Tibial nerve (tissue), 4 donors: ENCODE data around the gene TRIM17. TPM values are rescaled to one million over a fixed set of nuclear protein-coding genes. Genes with fewer than 3 reads are reported as not detected.

ENCODE experiments used
- DNase-seq, 2 donors: peaks; one replicate each; pipeline ENCODE4 v3.0.0-alpha.2; 2019; ENCODE audit warnings: low spot score in 2 of 2
- H3K27ac ChIP-seq, 4 donors: fragments of 200-600 bp; sonication (generic) in 3 of 4; one replicate each; pipeline ENCODE4 v1.5.1; 2017 to 2019; ENCODE audit warnings: mild to moderate bottlenecking in 1 of 4
- H3K27me3 ChIP-seq, 2 donors: fragments of 200-600 bp; sonication (generic) in 1 of 2; one replicate each; pipeline versions ENCODE4 v1.5.1 to v1.6.0; 2017 to 2019
- H3K36me3 ChIP-seq, 3 donors: fragments of 200-600 bp; sonication (generic); one replicate each; pipeline ENCODE4 v1.5.1; 2018 to 2019
- H3K4me1 ChIP-seq, 4 donors: fragments of 200-600 bp; sonication (generic) in 3 of 4; one replicate each; pipeline ENCODE4 v1.5.1; 2017 to 2019
- H3K4me3 ChIP-seq, 4 donors: fragments of 200-600 bp; sonication (generic) in 3 of 4; one replicate each; pipeline ENCODE4 v1.5.1; 2017 to 2019; ENCODE audit warnings: mild to moderate bottlenecking in 1 of 4, moderate library complexity in 1 of 4
- H3K9me3 ChIP-seq, 4 donors: fragments of 200-600 bp; sonication (generic) in 3 of 4; one replicate each; pipeline ENCODE4 v1.5.1; 2017 to 2019
- EP300 ChIP-seq, 2 donors: sonication (generic); formaldehyde crosslinking; IDR thresholded peaks; one replicate each; pipeline ENCODE4 v1.6.1; 2017; ENCODE audit warnings: antibody characterized with exemption in 2 of 2, mild to moderate bottlenecking in 1 of 2
- POLR2A ChIP-seq, 2 donors: fragments of 450-650 bp; IDR thresholded peaks; one replicate each; pipeline ENCODE4 v1.6.1; 2017; ENCODE audit warnings: antibody characterized with exemption in 2 of 2, mild to moderate bottlenecking in 2 of 2, moderate library complexity in 2 of 2
- WGBS, 2 donors: methylation state at CpG; one replicate each; pipeline ENCODE4 v1.1.5; 2018; 5-methylcytosine and 5-hydroxymethylcytosine counted together
- total RNA-seq, 4 donors: library from RNA; depleted of rRNA; stranded (reverse); fragments of >200 nt; gene quantifications; one replicate each; pipeline ENCODE4 v1.1.0, GENCODE V29; 2016
- TF ChIP-seq, protein P1 (sequence below), 5 experiments: fragments of 200-600 bp in 3 of 5; fragments of 450-650 bp in 2 of 5; sonication (generic) in 3 of 5; IDR thresholded peaks; one replicate each; pipeline ENCODE4 v1.5.1; 2016 to 2019; ENCODE audit warnings: antibody characterized with exemption in 5 of 5, mild to moderate bottlenecking in 3 of 5, moderate library complexity in 2 of 5

The TRIM17 gene
- total RNA-seq, 4 donors from 2014 or later = 0.63 to 4.2 (median 1.4) TPM; not detected in 1

DNA sequence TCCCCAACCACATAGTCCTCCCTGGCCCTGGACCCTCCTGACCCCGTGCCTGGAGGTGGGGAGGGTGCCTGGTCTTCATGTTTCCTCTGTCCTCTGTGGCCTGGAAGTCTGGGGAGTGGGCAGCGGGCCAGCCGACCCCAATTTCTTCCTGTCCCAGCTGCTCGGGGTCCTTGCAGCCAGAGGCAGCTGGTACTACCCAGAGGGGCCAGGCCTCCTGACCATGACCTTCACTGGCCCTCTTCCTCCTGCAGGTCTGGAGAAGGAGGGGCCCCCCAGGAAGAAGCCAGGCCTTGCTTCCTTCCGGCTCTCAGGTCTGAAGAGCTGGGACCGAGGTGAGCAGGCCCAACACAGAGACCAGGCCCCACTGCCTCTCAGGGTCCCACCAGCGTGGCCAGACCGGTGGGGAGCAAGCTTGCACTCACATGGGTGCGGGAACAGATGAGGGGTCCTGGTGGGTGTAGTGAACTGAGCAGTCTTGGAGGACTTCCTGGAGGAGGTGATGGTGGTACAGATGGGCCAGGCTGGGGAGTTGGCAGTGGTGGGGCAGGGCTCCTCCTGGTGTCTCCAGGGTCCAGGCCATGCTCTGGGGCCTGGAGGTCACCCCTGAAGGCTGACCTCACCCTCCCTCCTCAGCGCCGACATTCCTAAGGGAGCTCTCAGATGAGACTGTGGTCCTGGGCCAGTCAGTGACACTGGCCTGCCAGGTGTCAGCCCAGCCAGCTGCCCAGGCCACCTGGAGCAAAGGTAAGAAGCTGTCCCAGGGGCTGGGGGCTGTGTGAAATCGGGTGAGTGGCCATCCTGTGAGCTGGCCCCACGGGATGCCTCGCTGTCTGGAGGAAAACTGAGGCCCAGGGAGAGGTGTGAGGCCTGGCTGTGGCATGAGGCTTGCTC is 42.7 kb downstream of the TRIM17 start:
- WGBS, 2 donors = 82 to 93% methylated on average over 11 to 12 of the region's 14 CpGs
- H3K4me3 ChIP-seq = no peak overlapping the region
- no peaks in the 10 kb centered on the region for H3K9me3 ChIP-seq
- H3K27ac ChIP-seq = peak overlapping the region; percentile 58 to 95 (median 84)
- DNase-seq = no peak
- no peaks in the 10 kb centered on the region for H3K27me3 ChIP-seq
- TF ChIP-seq POLR2A (IDR thresholded peaks at IDR 0.05) (no peak), EP300 (IDR thresholded peaks at IDR 0.05) (no peak)
- TF ChIP-seq, protein P1, sequence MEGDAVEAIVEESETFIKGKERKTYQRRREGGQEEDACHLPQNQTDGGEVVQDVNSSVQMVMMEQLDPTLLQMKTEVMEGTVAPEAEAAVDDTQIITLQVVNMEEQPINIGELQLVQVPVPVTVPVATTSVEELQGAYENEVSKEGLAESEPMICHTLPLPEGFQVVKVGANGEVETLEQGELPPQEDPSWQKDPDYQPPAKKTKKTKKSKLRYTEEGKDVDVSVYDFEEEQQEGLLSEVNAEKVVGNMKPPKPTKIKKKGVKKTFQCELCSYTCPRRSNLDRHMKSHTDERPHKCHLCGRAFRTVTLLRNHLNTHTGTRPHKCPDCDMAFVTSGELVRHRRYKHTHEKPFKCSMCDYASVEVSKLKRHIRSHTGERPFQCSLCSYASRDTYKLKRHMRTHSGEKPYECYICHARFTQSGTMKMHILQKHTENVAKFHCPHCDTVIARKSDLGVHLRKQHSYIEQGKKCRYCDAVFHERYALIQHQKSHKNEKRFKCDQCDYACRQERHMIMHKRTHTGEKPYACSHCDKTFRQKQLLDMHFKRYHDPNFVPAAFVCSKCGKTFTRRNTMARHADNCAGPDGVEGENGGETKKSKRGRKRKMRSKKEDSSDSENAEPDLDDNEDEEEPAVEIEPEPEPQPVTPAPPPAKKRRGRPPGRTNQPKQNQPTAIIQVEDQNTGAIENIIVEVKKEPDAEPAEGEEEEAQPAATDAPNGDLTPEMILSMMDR (IDR thresholded peaks at IDR 0.05) = no peak
- H3K4me1 ChIP-seq = peaks cover 0 to 32% (median 14%) of the 10 kb centered on the region in 4 donors
- no peaks in the 10 kb centered on the region for H3K36me3 ChIP-seq

DNA sequence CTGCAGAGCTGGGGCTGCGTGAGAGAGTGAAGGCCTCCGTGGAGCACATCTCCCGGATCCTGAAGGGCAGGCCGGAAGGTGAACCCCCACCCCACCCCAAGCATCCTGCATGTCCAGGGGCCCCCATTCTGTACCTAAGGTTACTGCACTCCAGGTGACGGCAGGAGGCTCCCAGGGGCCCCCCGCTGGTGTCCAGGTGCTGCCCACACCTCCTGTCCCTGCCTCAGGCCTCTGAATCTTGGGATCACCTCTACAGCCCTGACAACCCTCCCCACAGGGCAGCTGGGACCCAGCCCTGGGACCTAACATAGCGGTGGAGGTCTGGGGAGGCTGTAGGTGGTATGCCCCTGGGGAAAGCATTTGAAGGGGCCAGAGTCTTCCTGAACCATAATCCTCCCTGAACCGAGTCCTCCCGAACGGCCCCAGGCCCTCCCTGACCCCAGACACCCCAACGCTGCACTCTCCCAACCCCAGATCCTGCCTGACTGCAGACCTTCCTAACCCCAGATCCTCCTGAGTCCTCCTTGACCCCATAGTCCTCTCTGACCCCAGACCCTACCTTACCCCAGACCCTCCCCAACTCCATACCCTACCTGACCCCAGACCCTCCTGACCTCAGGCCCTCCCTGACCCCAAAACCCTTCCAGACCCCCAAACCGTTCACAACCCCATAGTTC is 43.5 kb downstream of the TRIM17 start:
- no peaks in the 10 kb centered on the region for H3K9me3 ChIP-seq
- H3K27me3 ChIP-seq = peaks cover 0 to 3% of the 10 kb centered on the region in 2 donors
- DNase-seq = no peak
- H3K4me3 ChIP-seq = no peak overlapping the region
- H3K27ac ChIP-seq = peak overlapping the region in 2 of 4 donors; percentile 58 to 94
- TF ChIP-seq POLR2A (IDR thresholded peaks at IDR 0.05) (no peak), EP300 (IDR thresholded peaks at IDR 0.05) (no peak)
- TF ChIP-seq, protein P1 (IDR thresholded peaks at IDR 0.05) = no peak
- WGBS, 2 donors = 76 to 79% methylated on average over 9 to 12 of the region's 12 CpGs
- no peaks in the 10 kb centered on the region for H3K36me3 ChIP-seq
- H3K4me1 ChIP-seq = peaks cover 0 to 24% (median 13%) of the 10 kb centered on the region in 4 donors

DNA sequence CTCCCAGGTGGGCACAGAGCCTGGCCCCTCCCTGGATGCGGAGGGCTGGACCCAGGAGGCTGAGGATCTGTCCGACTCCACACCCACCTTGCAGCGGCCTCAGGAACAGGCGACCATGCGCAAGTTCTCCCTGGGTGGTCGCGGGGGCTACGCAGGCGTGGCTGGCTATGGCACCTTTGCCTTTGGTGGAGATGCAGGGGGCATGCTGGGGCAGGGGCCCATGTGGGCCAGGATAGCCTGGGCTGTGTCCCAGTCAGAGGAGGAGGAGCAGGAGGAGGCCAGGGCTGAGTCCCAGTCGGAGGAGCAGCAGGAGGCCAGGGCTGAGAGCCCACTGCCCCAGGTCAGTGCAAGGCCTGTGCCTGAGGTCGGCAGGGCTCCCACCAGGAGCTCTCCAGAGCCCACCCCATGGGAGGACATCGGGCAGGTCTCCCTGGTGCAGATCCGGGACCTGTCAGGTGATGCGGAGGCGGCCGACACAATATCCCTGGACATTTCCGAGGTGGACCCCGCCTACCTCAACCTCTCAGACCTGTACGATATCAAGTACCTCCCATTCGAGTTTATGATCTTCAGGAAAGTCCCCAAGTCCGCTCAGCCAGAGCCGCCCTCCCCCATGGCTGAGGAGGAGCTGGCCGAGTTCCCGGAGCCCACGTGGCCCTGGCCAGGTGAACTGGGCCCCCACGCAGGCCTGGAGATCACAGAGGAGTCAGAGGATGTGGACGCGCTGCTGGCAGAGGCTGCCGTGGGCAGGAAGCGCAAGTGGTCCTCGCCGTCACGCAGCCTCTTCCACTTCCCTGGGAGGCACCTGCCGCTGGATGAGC is 44.3 kb downstream of the TRIM17 start:
- Histone ChIP-seq H3K27ac (peak overlapping the region in 1 of 4 donors; percentile 94), H3K36me3 (no peaks in the 10 kb centered on the region), H3K9me3 (no peaks in the 10 kb centered on the region), H3K4me1 (peaks cover 0 to 24% (median 13%) of the 10 kb centered on the region in 4 donors), H3K4me3 (no peak overlapping the region), H3K27me3 (peaks cover 0 to 6% of the 10 kb centered on the region in 2 donors)
- TF ChIP-seq POLR2A (IDR thresholded peaks at IDR 0.05) (no peak), EP300 (IDR thresholded peaks at IDR 0.05) (no peak)
- TF ChIP-seq, protein P1 (IDR thresholded peaks at IDR 0.05) = no peak
- no peak for DNase-seq
- 69 to 73% methylated on average over 21 to 25 of the region's 34 CpGs for WGBS, 2 donors

DNA sequence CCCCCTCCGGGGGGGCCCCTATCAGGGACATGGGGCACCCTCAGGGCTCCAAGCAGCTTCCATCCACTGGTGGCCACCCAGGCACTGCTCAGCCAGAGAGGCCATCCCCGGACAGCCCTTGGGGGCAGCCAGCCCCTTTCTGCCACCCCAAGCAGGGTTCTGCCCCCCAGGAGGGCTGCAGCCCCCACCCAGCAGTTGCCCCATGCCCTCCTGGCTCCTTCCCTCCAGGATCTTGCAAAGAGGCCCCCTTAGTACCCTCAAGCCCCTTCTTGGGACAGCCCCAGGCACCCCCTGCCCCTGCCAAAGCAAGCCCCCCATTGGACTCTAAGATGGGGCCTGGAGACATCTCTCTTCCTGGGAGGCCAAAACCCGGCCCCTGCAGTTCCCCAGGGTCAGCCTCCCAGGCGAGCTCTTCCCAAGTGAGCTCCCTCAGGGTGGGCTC is 44.9 kb downstream of the TRIM17 start:
- Histone ChIP-seq H3K4me3 (no peak overlapping the region), H3K27me3 (peaks cover 0 to 6% of the 10 kb centered on the region in 2 donors), H3K4me1 (peaks cover 0 to 24% (median 13%) of the 10 kb centered on the region in 4 donors), H3K36me3 (no peaks in the 10 kb centered on the region), H3K9me3 (no peaks in the 10 kb centered on the region), H3K27ac (peak overlapping the region in 1 of 4 donors; percentile 94)
- no peak for DNase-seq
- TF ChIP-seq, protein P1 (IDR thresholded peaks at IDR 0.05) = no peak
- TF ChIP-seq EP300 (IDR thresholded peaks at IDR 0.05) (no peak), POLR2A (IDR thresholded peaks at IDR 0.05) (no peak)
- WGBS, 2 donors = 50 to 80% methylated on average over 1 to 2 of the region's 4 CpGs
